T-helper 1 cell treated with Interleukin-12 subunit alpha and Interleukin-12 subunit beta and Interleukin-4 antibody, amounts not matched to agents 30 ng/mL and 1 ng/mL, for 36 hours (primary cell): Measurements from ENCODE around the gene SLC27A3. TPM values are rescaled to one million over a fixed set of nuclear protein-coding genes. Genes with fewer than 3 reads are reported as not detected.
"Not testable (repeated sequence)": the region's sequence is repeated elsewhere in the genome, so short reads cannot be mapped to it uniquely, and the experiment has no call there.

Experiments used
- intact Hi-C: fragments of 100-400 bp; cut with micrococcal nuclease; formaldehyde crosslinking; loops from one replicate; pipeline ENCODE4 v1.15.1; 2024
- total RNA-seq: library from RNA; stranded (reverse); gene quantifications from 2 replicates; pipeline ENCODE4 v1.2.3, GENCODE V29; 2022

Gene SLC27A3
- total RNA-seq, 1 donor from 2014 or later = 21.0 TPM

DNA sequence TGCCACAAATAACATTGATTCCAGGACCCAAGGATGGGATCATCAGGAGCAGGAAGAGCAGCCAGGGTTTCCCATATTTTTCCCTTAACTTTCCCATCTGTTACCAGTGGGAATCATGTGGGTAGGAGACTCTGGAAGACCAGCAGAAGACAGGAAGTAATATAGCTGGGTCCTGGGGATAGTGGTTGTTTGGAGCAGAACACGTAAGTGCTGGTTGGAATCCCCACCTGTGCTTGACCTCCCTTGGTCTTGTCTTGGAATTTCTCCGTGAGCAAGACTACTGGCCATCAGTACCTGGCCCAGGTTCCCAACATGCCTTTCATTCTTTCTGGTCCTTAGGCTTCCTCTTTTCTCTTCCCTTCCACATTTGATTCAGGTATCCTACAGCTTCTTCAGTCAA lies 20.9 kb upstream of the SLC27A3 start:
- intact Hi-C loops = no loop called here

DNA sequence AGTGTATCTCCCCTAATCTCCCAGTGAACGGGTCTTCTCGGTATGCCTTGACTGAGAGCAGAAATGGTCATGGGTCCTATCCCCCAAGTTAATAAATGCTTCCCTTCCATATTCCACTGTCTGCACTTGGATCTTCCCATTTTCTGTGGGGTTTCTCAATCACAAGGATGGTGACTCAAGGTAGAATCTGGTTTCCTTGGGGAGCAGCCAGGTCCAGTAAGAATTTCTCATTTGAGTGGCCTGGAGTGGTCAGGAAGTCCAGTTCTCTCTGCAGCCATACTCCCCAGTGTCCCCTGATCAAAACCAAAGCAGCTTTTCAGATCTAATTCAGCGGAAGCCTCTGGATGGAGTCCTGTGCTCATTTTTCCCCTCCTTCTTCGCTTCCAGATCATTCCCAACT lies 14.8 kb upstream of the SLC27A3 start:
- intact Hi-C loops = no loop called here

DNA sequence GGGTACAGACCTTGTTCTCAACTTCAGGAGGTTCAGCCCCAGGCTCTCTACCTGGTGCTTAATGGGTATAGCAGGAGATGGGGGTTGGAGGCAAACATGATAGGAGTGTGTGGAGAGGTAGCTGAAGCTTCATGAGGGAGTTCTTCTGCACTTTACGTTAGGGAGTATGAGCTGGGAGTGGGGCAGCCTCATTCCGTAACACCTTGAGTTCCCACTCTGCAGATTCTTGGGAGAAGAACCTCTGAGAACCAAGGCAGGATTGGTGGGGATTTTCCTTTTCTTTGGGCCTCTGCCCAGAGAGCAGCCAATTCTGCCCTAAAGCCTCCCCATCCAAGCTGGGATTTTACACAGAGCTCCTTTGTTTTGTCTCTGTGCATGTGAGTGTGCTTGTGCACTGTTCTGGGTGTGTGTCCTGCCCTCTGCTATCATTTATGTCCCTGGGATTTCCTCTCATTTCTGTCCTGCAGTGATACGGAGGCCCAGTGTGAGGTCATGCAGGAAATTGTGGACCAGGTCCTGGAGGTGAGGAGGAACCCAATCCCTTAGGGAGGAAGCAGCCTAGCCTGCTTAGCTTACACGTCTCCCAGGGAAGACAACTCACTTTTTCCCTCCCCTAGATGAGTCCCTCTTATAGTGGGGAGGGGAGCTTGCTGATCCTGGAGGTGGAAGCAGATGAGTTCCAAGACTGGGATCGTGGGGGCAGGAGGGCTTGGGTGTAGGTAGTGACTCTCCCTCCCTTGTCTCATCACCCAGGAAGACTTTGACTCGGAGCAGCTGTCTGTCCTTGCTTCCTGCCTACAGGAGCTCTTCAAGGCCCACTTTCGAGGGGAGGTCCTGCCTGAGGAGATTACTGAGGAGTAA lies 11.6 kb upstream of the SLC27A3 start:
- intact Hi-C loops = no loop called here

GRCh38 chr1:153764310-153764709 lies 10.9 kb upstream of the SLC27A3 start:
- intact Hi-C loops = no loop called here

- intact Hi-C loops = not testable (repeated sequence)
Measured at GRCh38 chr1:153766663-153767062, 8.5 kb upstream of the SLC27A3 start.

DNA sequence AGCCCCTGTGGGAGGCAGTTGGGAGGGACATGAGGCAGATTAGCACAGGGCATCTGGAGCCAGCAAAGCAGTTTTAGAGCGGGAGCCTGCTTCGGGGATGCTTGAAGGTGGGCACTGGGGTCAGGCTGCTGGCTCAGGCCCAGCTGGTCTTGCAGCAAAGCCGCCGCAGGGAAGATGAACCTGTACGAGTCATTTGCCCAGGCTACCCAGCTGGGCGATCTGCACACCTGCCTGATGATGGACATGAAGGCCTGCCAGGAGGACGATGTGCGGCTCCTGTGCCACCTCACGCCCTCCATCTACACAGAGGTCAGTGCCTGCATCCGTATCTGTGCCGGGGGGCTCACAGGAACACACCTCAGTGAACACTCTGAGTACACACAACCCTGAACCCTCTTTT lies 7.7 kb upstream of the SLC27A3 start:
- intact Hi-C loops = no loop called here

DNA sequence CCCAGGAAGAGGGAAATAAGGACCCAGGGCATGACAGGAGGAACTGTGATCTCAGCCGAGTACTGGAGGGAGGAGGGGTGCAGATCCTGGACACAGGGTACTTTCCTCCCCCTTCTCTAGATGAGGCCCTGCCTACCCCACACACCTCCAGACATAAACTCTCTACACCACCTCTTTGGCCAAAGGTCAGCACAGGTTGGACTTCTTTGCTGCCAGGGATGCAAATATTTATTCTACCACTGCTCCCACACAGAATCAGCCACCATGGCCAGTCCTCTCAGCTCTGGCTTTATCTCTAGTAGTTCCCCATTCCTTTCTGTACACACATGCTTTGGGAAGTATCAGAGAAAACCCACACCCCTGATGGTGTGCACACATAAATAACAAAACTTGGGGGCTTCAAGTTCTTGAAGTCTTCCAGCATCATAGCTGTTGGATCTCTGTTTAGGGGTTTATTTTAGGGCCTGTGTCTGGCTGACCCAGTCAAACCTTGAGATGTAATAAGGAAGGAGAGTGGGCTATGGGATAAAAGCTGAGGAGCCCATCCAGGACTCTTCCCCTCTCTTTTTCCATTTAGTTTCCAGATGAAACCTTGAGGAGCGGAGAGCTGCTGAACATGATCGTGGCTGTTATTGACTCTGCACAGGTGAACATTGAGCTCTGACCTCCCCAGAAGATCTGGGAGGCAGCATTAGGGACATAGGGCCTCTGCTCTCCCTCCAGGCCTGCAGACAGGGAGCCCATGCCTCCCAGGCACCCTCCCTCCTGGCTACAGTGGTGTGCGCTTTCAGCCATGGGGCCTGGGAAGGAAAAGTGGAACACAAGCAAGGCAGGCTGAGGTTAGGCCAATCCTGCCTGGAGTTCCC lies 6.7 kb upstream of the SLC27A3 start:
- intact Hi-C loops = no loop called here

DNA sequence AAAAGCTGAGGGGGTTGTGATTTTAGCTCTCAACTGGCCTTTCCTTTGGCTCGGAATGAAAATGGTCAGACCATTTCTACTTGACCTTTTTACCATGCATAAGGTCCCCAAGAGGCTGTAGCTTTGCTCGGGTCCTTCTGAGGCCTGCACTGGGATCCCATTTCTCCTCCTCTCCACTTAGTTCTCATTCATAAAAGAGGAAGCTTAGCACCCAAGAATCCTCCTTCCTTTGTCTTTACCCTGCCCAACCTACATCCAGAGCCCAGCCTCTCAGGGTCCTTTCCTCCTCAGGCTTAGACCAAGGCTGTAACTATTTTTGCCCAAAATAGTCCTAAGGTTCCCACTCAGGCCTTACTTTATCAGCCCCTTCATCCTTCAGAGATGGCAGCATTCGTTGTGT lies 6.0 kb upstream of the SLC27A3 start:
- intact Hi-C loops = no loop called here

GRCh38 chr1:153770797-153771196 lies 4.4 kb upstream of the SLC27A3 start:
- intact Hi-C loops = no loop called here

- intact Hi-C loops = no loop called here
Measured at GRCh38 chr1:153771261-153771660, 3.9 kb upstream of the SLC27A3 start.

- intact Hi-C loops = no loop called here
Measured at GRCh38 chr1:153771841-153772593, 3.2 kb upstream of the SLC27A3 start.

- intact Hi-C loops = no loop called here
Measured at GRCh38 chr1:153773096-153773921, 1.9 kb upstream of the SLC27A3 start.

DNA sequence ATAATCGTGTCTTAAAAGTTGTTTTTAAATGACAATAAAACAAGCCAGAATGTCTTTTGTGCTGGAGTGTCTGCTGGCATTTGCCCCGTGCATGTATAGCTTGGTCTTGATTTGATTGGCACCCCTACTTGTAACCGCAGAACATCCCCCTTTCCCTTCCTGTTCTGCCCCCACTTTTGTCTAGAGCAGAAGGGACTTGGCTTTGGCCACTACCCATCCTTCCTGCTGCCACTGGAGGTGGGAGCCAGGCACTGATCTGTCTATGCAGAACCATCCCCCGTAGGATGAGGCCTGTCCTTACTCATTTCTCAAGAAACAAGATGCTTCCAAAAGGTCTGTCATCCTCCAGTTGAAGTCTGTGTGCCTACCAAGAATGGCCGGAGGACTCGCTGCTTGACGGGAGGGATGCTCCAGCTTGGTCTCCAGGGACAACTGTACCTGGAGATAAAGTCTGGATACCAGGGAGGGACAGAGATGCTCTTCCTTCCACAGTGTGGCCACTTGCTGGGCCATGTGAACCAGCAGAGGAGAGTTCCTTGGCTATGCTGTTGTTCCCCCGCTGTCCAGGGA lies 1.1 kb upstream of the SLC27A3 start:
- intact Hi-C loops = no loop called here

DNA sequence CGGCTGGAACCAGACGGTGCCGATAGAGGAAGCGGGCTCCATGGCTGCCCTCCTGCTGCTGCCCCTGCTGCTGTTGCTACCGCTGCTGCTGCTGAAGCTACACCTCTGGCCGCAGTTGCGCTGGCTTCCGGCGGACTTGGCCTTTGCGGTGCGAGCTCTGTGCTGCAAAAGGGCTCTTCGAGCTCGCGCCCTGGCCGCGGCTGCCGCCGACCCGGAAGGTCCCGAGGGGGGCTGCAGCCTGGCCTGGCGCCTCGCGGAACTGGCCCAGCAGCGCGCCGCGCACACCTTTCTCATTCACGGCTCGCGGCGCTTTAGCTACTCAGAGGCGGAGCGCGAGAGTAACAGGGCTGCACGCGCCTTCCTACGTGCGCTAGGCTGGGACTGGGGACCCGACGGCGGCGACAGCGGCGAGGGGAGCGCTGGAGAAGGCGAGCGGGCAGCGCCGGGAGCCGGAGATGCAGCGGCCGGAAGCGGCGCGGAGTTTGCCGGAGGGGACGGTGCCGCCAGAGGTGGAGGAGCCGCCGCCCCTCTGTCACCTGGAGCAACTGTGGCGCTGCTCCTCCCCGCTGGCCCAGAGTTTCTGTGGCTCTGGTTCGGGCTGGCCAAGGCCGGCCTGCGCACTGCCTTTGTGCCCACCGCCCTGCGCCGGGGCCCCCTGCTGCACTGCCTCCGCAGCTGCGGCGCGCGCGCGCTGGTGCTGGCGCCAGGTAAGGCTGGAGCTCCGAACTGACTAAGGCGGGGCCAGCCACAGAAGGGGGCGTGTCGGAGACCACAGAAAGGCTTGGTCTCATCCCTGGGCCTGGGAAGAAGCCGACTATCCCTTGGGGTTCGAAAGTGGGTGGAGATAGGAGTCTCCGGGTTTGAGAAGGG lies 486 bp downstream of the SLC27A3 start:
- intact Hi-C loops = loop anchor here (1.0 to 2.0 kb wide), 3 partner anchors 8 to 48 kb away; no protein-coding TSS in a partner anchor

GRCh38 chr1:153776352-153776751 lies 1.1 kb downstream of the SLC27A3 start:
- intact Hi-C loops = loop anchor here (2.0 kb wide), 1 partner anchor 28 kb away; no protein-coding TSS in a partner anchor

DNA sequence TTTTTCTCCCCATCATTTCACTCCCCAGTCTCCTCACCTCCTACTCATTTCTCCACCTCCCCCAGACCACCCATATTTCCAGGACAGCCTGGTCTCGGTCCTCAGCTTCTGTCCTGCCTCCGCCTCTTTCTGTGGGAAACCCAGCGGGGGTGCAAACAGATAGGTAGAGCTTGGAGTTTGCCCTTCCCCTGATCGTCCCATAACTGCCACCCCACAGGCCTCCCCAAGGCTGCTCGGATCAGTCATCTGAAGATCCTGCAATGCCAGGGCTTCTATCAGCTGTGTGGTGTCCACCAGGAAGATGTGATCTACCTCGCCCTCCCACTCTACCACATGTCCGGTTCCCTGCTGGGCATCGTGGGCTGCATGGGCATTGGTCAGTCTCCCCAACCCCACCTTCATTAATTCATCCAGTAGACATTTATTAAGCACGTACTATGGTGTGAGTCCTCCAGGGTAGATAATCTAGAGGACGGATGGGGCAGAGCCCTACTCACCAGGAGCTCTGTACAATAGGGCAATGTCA lies 1.7 kb downstream of the SLC27A3 start:
- intact Hi-C loops = loop anchor here (2.0 kb wide), 1 partner anchor 28 kb away; no protein-coding TSS in a partner anchor

DNA sequence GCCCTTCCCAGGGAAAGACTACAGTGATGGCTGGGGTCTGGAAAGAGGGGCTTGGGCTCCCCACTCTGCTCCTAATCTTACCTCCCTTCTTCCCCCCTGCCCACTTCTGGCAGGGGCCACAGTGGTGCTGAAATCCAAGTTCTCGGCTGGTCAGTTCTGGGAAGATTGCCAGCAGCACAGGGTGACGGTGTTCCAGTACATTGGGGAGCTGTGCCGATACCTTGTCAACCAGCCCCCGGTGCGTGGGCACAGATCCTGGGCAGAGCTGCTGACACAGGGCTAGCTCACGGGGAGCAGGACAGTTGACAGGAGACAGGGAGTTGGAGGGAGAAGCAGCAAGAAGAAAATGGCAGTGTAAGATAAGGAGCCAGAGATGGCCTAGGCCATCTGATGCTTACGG lies 2.4 kb downstream of the SLC27A3 start:
- intact Hi-C loops = loop anchor here (2.0 kb wide), 1 partner anchor 29 kb away; no protein-coding TSS in a partner anchor

DNA sequence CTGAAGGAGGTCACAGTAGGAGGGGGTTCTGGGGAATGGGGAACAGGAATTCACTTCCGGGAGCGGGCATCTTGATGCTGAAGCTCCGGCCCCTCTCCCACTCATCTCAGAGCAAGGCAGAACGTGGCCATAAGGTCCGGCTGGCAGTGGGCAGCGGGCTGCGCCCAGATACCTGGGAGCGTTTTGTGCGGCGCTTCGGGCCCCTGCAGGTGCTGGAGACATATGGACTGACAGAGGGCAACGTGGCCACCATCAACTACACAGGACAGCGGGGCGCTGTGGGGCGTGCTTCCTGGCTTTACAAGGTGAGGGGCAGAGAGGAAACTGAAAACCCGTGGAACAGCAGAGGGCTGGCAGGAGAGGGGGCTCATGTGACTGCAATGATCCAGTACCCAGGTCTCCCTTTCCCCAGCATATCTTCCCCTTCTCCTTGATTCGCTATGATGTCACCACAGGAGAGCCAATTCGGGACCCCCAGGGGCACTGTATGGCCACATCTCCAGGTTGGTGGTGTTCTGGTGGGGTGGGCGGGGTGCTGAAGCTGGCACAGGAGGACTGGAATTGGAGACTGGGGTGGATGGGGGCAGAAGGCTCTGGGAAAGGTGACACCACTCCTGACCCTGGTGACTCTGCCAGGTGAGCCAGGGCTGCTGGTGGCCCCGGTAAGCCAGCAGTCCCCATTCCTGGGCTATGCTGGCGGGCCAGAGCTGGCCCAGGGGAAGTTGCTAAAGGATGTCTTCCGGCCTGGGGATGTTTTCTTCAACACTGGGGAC lies 3.0 kb downstream of the SLC27A3 start:
- intact Hi-C loops = no loop called here
